ENCODE results near the gene DRG2.

The DRG2 gene

GRCh38 chr17:18140648-18141047 lies 52.9 kb downstream of the DRG2 start:
- DNase-seq (ENCODE audit: low read depth in 1 of 2, low spot score in 1 of 2): no peak
- Histone ChIP-seq H3K4me3 (replicated peaks; ENCODE audit: insufficient read depth, low read length) (no peak overlapping the region), H3K27ac (replicated peaks) (no peak overlapping the region), H3K27me3 (ENCODE audit: insufficient read depth, poor library complexity, severe bottlenecking) (no peaks in the 10 kb centered on the region)
- TF ChIP-seq POLR2AphosphoS5 (IDR thresholded peaks at IDR 0.05; ENCODE audit: low read depth) (no peak), CTCF (IDR thresholded peaks at IDR 0.05; ENCODE audit: insufficient read depth, low read length) (no peak)

- no peak overlapping the region for H3K4me3 ChIP-seq (replicated peaks; ENCODE audit: insufficient read depth, low read length)
- TF ChIP-seq SPI1 (IDR thresholded peaks at IDR 0.05; ENCODE audit: borderline replicate concordance, low read depth): no peak
- no peak for TF ChIP-seq POLR2AphosphoS5 (IDR thresholded peaks at IDR 0.05; ENCODE audit: low read depth)
- DNase-seq (ENCODE audit: low read depth in 1 of 2, low spot score in 1 of 2): peak in 1 of 2 experiments; percentile 18
- H3K27ac ChIP-seq (replicated peaks): no peak overlapping the region
- no peaks in the 10 kb centered on the region for H3K27me3 ChIP-seq (ENCODE audit: insufficient read depth, poor library complexity, severe bottlenecking)
Measured at GRCh38 chr17:18141210-18141803, 53.6 kb downstream of the DRG2 start.

- TF ChIP-seq CTCF (IDR thresholded peaks at IDR 0.05; ENCODE audit: insufficient read depth, low read length): no peak
- TF ChIP-seq POLR2AphosphoS5 (IDR thresholded peaks at IDR 0.05; ENCODE audit: low read depth): no peak
- no peak for TF ChIP-seq GABPA (IDR thresholded peaks at IDR 0.05; ENCODE audit: low read depth)
- no peak for TF ChIP-seq REST (IDR thresholded peaks at IDR 0.05; ENCODE audit: insufficient replicate concordance, low read depth)
- TF ChIP-seq SPI1 (IDR thresholded peaks at IDR 0.05; ENCODE audit: borderline replicate concordance, low read depth): no peak
- no peak overlapping the region for H3K4me3 ChIP-seq (replicated peaks; ENCODE audit: insufficient read depth, low read length)
- DNase-seq (ENCODE audit: low read depth in 1 of 2, low spot score in 1 of 2): no peak
Measured at GRCh38 chr17:18142417-18142816, 54.7 kb downstream of the DRG2 start.

GRCh38 chr17:18143044-18143936 lies 55.5 kb downstream of the DRG2 start:
- DNase-seq (ENCODE audit: low read depth in 1 of 2, low spot score in 1 of 2): no peak
- no peak overlapping the region for H3K27ac ChIP-seq (replicated peaks)
- TF ChIP-seq REST (IDR thresholded peaks at IDR 0.05; ENCODE audit: insufficient replicate concordance, low read depth) (no peak), CTCF (IDR thresholded peaks at IDR 0.05; ENCODE audit: insufficient read depth, low read length) (peak; percentile 20), GABPA (IDR thresholded peaks at IDR 0.05; ENCODE audit: low read depth) (no peak)
- H3K27me3 ChIP-seq (ENCODE audit: insufficient read depth, poor library complexity, severe bottlenecking): no peaks in the 10 kb centered on the region
- no peak overlapping the region for H3K4me3 ChIP-seq (replicated peaks; ENCODE audit: insufficient read depth, low read length)

More at GRCh38 chr17:18142417-18142816, 54.7 kb downstream of the DRG2 start:
- no peaks in the 10 kb centered on the region for H3K27me3 ChIP-seq (ENCODE audit: insufficient read depth, poor library complexity, severe bottlenecking)
- H3K27ac ChIP-seq (replicated peaks): no peak overlapping the region

Data from HL-60 (cell line).